ENCODE data around the gene UFC1. TPM values are rescaled to one million over a fixed set of nuclear protein-coding genes. Genes with fewer than 3 reads are reported as not detected.
A peak's percentile ranks its signal among the peaks of the same experiment; 100 is the strongest.

The UFC1 gene
- total and polyA plus RNA-seq, 2 of the 13 experiments (the other 11 are each of a cell fraction or from before 2014, with no cell fraction given) = 72.8 to 85.2 TPM

DNA sequence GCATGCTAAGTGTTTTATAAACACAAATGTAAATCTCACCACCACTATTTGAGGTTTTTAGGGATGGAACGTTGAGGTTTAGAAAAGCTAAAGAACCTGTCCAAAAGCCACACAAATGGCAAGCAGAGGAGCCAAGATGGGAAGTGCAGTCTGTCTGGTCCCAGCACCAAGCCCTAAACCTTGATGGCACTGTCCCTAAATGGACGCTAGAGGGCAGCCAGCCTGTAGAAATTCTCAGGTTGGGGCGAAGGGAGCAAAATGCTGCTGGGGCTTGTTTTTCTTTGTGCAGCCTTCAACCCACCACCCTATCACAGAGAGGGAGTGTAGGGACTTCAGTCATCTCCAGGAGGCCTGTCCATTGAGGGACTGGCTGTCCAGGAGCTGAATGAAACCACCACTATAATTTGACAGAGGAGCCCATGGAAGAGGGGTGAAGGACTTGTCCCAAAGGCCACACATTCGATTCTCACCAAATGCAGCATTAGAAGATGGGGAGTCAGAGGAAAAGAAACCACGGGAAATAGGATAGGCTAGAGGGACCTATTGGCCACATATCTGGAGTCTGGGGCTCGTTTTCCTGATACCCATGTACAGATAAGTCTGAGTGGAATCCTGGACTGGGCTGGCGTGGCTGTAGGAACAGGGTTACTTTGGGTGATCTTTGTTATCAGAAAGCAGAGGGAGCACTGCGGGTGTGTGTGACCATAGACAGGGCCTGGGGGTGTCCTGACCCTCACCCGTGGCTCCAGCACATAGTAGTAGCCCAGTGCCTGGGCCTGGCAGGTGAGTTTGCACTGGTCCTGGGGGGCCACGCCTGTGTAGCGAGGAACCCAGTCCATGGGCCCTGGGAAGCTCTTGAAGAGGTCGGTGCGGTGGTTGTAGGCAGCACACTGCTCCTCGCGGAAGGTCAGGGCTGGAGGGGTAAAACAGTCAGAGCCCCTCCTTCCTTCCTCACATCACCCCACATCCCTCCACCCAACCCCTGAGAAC is 39.0 kb downstream of the UFC1 start (continued):
- TF ChIP-seq, protein P1, sequence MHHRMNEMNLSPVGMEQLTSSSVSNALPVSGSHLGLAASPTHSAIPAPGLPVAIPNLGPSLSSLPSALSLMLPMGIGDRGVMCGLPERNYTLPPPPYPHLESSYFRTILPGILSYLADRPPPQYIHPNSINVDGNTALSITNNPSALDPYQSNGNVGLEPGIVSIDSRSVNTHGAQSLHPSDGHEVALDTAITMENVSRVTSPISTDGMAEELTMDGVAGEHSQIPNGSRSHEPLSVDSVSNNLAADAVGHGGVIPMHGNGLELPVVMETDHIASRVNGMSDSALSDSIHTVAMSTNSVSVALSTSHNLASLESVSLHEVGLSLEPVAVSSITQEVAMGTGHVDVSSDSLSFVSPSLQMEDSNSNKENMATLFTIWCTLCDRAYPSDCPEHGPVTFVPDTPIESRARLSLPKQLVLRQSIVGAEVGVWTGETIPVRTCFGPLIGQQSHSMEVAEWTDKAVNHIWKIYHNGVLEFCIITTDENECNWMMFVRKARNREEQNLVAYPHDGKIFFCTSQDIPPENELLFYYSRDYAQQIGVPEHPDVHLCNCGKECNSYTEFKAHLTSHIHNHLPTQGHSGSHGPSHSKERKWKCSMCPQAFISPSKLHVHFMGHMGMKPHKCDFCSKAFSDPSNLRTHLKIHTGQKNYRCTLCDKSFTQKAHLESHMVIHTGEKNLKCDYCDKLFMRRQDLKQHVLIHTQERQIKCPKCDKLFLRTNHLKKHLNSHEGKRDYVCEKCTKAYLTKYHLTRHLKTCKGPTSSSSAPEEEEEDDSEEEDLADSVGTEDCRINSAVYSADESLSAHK (CRISPR knock-in tag; IDR thresholded peaks at IDR 0.05; ENCODE audit: borderline replicate concordance) = no peak
- TF ChIP-seq MIER2 (CRISPR knock-in tag; IDR thresholded peaks at IDR 0.05) (no peak), JARID2 (CRISPR knock-in tag; IDR thresholded peaks at IDR 0.05; ENCODE audit: insufficient replicate concordance) (no peak), GATAD2A (CRISPR knock-in tag; IDR thresholded peaks at IDR 0.05) (0 out of 2 replicates have a peak, but pooled peaks have one; percentile 23), GATA4 (IDR thresholded peaks at IDR 0.05; ENCODE audit: borderline replicate concordance, low read depth) (no peak), ZNF569 (CRISPR knock-in tag; IDR thresholded peaks at IDR 0.05; ENCODE audit: borderline replicate concordance) (no peak), ZFP36L1 (CRISPR knock-in tag; IDR thresholded peaks at IDR 0.05) (no peak), GFI1 (CRISPR knock-in tag; IDR thresholded peaks at IDR 0.05; ENCODE audit: borderline replicate concordance) (no peak), NRL (CRISPR knock-in tag; IDR thresholded peaks at IDR 0.05; ENCODE audit: borderline replicate concordance) (no peak), SOX6 (IDR thresholded peaks at IDR 0.05) (no peak), SOX6 (CRISPR knock-in tag; IDR thresholded peaks at IDR 0.05) (no peak), ZNF768 (CRISPR knock-in tag; IDR thresholded peaks at IDR 0.05) (no peak), MYNN (CRISPR knock-in tag; IDR thresholded peaks at IDR 0.05; ENCODE audit: low read depth) (no peak), ZNF674 (CRISPR knock-in tag; IDR thresholded peaks at IDR 0.05; ENCODE audit: low read depth) (no peak), JUN (CRISPR knock-in tag; IDR thresholded peaks at IDR 0.05) (no peak), MAFF (IDR thresholded peaks at IDR 0.05; ENCODE audit: low read depth, low read length) (0 out of 2 replicates have a peak, but pooled peaks have one; percentile 11), ZNF772 (CRISPR knock-in tag; IDR thresholded peaks at IDR 0.05) (0 out of 2 replicates have a peak, but pooled peaks have one; percentile 28), ZNF34 (CRISPR knock-in tag; IDR thresholded peaks at IDR 0.05; ENCODE audit: borderline replicate concordance) (no peak), ZNF747 (CRISPR knock-in tag; IDR thresholded peaks at IDR 0.05; ENCODE audit: borderline replicate concordance) (no peak), ZNF350 (CRISPR knock-in tag; IDR thresholded peaks at IDR 0.05; ENCODE audit: borderline replicate concordance, low read depth) (no peak), SMYD3 (CRISPR knock-in tag; IDR thresholded peaks at IDR 0.05) (no peak), POLR2AphosphoS2 (IDR thresholded peaks at IDR 0.05; ENCODE audit: low read depth, low read length) (no peak), MYC (CRISPR knock-in tag; IDR thresholded peaks at IDR 0.05; ENCODE audit: borderline replicate concordance) (no peak), HBP1 (CRISPR knock-in tag; IDR thresholded peaks at IDR 0.05; ENCODE audit: low read depth) (no peak), TBL1XR1 (IDR thresholded peaks at IDR 0.05; ENCODE audit: borderline replicate concordance, low read length, partially characterized antibody) (peak; percentile 20)
- TF ChIP-seq, protein P2, sequence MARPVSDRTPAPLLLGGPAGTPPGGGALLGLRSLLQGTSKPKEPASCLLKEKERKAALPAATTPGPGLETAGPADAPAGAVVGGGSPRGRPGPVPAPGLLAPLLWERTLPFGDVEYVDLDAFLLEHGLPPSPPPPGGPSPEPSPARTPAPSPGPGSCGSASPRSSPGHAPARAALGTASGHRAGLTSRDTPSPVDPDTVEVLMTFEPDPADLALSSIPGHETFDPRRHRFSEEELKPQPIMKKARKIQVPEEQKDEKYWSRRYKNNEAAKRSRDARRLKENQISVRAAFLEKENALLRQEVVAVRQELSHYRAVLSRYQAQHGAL (CRISPR knock-in tag; IDR thresholded peaks at IDR 0.05; ENCODE audit: not compliant biosample characterization) = peak; percentile 53

Measured in HepG2 (cell line).